ENCODE measurements around the gene AFDN. TPM values are rescaled to one million over a fixed set of nuclear protein-coding genes. Genes with fewer than 3 reads are reported as not detected.
"Not testable (repeated sequence)": the region's sequence is repeated elsewhere in the genome, so short reads cannot be mapped to it uniquely, and the experiment has no call there.

AFDN gene
- total RNA-seq, 2 donors from 2014 or later: 213 to 232 TPM

DNA sequence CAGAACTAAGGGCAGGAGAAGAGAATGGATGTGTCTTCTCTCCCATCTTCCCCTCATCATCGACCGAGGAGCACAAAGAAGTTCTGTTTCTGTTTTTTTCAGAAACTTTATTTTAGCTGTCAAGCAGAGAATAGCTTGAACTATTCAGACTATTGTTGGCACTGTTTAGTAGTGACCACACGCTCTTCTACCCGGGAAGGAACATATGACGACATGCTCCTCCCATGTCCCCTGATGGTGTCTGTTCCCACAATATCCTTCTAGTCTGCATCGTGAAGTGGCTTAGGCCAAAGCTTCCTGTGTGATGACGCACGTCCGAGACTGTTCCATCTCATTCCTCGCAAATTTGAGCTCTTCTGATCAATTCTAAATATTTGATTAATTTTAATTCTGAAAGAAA, 143.5 kb downstream of the AFDN start:
- H3K36me3 ChIP-seq: no peaks in the 10 kb centered on the region

DNA sequence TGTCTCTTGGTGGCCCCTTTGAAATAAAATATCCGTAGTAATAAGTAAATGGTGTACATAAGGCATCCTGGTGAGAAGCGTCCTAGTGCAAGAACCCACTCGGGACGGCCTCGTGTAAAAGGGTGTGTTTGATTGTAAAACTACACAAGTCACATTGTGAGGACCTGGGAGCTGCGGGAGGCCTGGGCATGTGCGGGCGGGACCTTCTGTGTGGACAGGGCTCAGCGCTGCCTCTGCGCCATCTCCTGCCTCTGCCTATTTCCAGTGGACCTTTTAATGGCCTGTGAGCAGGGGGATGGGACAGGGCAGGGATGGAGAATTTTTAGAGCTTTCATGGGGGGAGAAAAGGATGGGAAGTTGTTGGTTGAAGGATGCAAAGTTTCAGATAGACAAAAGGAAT, 145.5 kb downstream of the AFDN start:
- no peak overlapping the region for H3K9ac ChIP-seq (ENCODE audit: low read depth in 2 of 2, low read length in 2 of 2)
- TF ChIP-seq CTCF (IDR thresholded peaks at IDR 0.05): no peak
- no peak overlapping the region for H3K27ac ChIP-seq
- H3K4me1 ChIP-seq: no peaks in the 10 kb centered on the region
- no peaks in the 10 kb centered on the region for H3K27me3 ChIP-seq
- intact Hi-C loops (cut with DNase I): no loop called here
- no peak overlapping the region for H3K4me3 ChIP-seq
- no peaks in the 10 kb centered on the region for H3K36me3 ChIP-seq
- no peak for DNase-seq
- H3K9me3 ChIP-seq: no peaks in the 10 kb centered on the region

More for the DNA sequence above, 143.5 kb downstream of the AFDN start:
- TF ChIP-seq CTCF (IDR thresholded peaks at IDR 0.05): no peak
- H3K27me3 ChIP-seq: no peaks in the 10 kb centered on the region
- intact Hi-C loops (cut with DNase I): no loop called here
- no peaks in the 10 kb centered on the region for H3K4me1 ChIP-seq
- no peak overlapping the region for H3K27ac ChIP-seq
- H3K4me3 ChIP-seq: no peak overlapping the region
- no peak for DNase-seq
- H3K9me3 ChIP-seq: no peaks in the 10 kb centered on the region
- no peak overlapping the region for H3K9ac ChIP-seq (ENCODE audit: low read depth in 2 of 2, low read length in 2 of 2)

- Histone ChIP-seq H3K4me3 (no peak overlapping the region), H3K27ac (no peak overlapping the region), H3K9ac (ENCODE audit: low read depth in 2 of 2, low read length in 2 of 2) (no peak overlapping the region), H3K27me3 (no peaks in the 10 kb centered on the region), H3K36me3 (no peaks in the 10 kb centered on the region), H3K9me3 (no peaks in the 10 kb centered on the region), H3K4me1 (no peaks in the 10 kb centered on the region)
- TF ChIP-seq CTCF (IDR thresholded peaks at IDR 0.05): no peak
- intact Hi-C loops (cut with DNase I): no loop called here
- no peak for DNase-seq
Measured at GRCh38 chr6:167973148-167973885, 146.6 kb downstream of the AFDN start.

- no peak for TF ChIP-seq CTCF (IDR thresholded peaks at IDR 0.05)
- H3K4me3 ChIP-seq: no peak overlapping the region
- H3K9ac ChIP-seq (ENCODE audit: low read depth in 2 of 2, low read length in 2 of 2): peak overlapping the region; percentile 12 to 16
- no peaks in the 10 kb centered on the region for H3K4me1 ChIP-seq
- H3K36me3 ChIP-seq: no peaks in the 10 kb centered on the region
- intact Hi-C loops (cut with DNase I): no loop called here
- H3K27me3 ChIP-seq: no peaks in the 10 kb centered on the region
- H3K9me3 ChIP-seq: no peaks in the 10 kb centered on the region
- H3K27ac ChIP-seq: peak overlapping the region; percentile 62
- DNase-seq: peak; percentile 79
Measured at GRCh38 chr6:167974640-167975344, 148.1 kb downstream of the AFDN start.

GRCh38 chr6:167975458-167975857, 148.7 kb downstream of the AFDN start:
- H3K4me1 ChIP-seq: no peaks in the 10 kb centered on the region
- no peaks in the 10 kb centered on the region for H3K27me3 ChIP-seq
- H3K9ac ChIP-seq (ENCODE audit: low read depth in 2 of 2, low read length in 2 of 2): peak overlapping the region in 1 of 2 donors; percentile 16
- H3K36me3 ChIP-seq: no peaks in the 10 kb centered on the region
- H3K4me3 ChIP-seq: no peak overlapping the region
- no peaks in the 10 kb centered on the region for H3K9me3 ChIP-seq
- peak overlapping the region; percentile 62 for H3K27ac ChIP-seq
- no peak for TF ChIP-seq CTCF (IDR thresholded peaks at IDR 0.05)
- DNase-seq: no peak
- intact Hi-C loops (cut with DNase I): no loop called here

GRCh38 chr6:167976116-167976657, 149.5 kb downstream of the AFDN start:
- H3K9me3 ChIP-seq; intact Hi-C loops (cut with DNase I); H3K4me1 ChIP-seq; H3K9ac ChIP-seq (ENCODE audit: low read depth in 2 of 2, low read length in 2 of 2); H3K36me3 ChIP-seq; H3K27ac ChIP-seq; DNase-seq; H3K4me3 ChIP-seq; H3K27me3 ChIP-seq: not testable (repeated sequence)
